ENCODE measurements around the gene PRKAR2A.

PRKAR2A gene

GRCh38 chr3:48847504-48848423, at the start of gene PRKAR2A:
Gene PRKAR2A (minus strand): TSS chr3:48847874. CDS start chr3:48847596, 278 bp downstream.
- peaks cover 0 to 4% of the 10 kb centered on the region in 2 donors for H3K36me3 ChIP-seq (ENCODE audit: control insufficient read depth in 2 of 2, insufficient read depth in 2 of 2, low read length in 2 of 2)
- H3K9ac ChIP-seq (ENCODE audit: low read length in 2 of 2): peak within 1 kb of the TSS; percentile 81 to 89
- H3K9me3 ChIP-seq (ENCODE audit: control insufficient read depth in 2 of 2, low read length in 2 of 2): no peaks in the 10 kb centered on the region
- peaks cover 18% of the 10 kb centered on the region for H3K4me1 ChIP-seq (ENCODE audit: control insufficient read depth, insufficient read depth, low read length)
- H3K4me3 ChIP-seq (ENCODE audit: low read length in 2 of 2): peak within 1 kb of the TSS; percentile 83 to 84
- no peaks in the 10 kb centered on the region for H3K27me3 ChIP-seq (ENCODE audit: control insufficient read depth in 1 of 2, insufficient read depth in 2 of 2, low read length in 2 of 2)
- peak within 1 kb of the TSS; percentile 90 for H3K27ac ChIP-seq (ENCODE audit: low read length)

GRCh38 chr3:48896936-48897335, 49.3 kb upstream of the PRKAR2A start:
- Histone ChIP-seq H3K4me3 (ENCODE audit: low read length in 2 of 2) (no peak overlapping the region), H3K27me3 (ENCODE audit: control insufficient read depth in 1 of 2, insufficient read depth in 2 of 2, low read length in 2 of 2) (no peaks in the 10 kb centered on the region), H3K4me1 (ENCODE audit: control insufficient read depth, insufficient read depth, low read length) (peaks cover 14% of the 10 kb centered on the region), H3K36me3 (ENCODE audit: control insufficient read depth in 2 of 2, insufficient read depth in 2 of 2, low read length in 2 of 2) (peaks cover 0 to under 1% of the 10 kb centered on the region in 2 donors), H3K9me3 (ENCODE audit: control insufficient read depth in 2 of 2, low read length in 2 of 2) (no peaks in the 10 kb centered on the region), H3K27ac (ENCODE audit: low read length) (no peak overlapping the region), H3K9ac (ENCODE audit: low read length in 2 of 2) (no peak overlapping the region)

- no peak overlapping the region for H3K4me3 ChIP-seq (ENCODE audit: low read length in 2 of 2)
- H3K27me3 ChIP-seq (ENCODE audit: control insufficient read depth in 1 of 2, insufficient read depth in 2 of 2, low read length in 2 of 2): no peaks in the 10 kb centered on the region
- peaks cover 14% of the 10 kb centered on the region for H3K4me1 ChIP-seq (ENCODE audit: control insufficient read depth, insufficient read depth, low read length)
- no peak overlapping the region for H3K27ac ChIP-seq (ENCODE audit: low read length)
- no peaks in the 10 kb centered on the region for H3K9me3 ChIP-seq (ENCODE audit: control insufficient read depth in 2 of 2, low read length in 2 of 2)
- H3K36me3 ChIP-seq (ENCODE audit: control insufficient read depth in 2 of 2, insufficient read depth in 2 of 2, low read length in 2 of 2): peaks cover 0 to 8% of the 10 kb centered on the region in 2 donors
- no peak overlapping the region for H3K9ac ChIP-seq (ENCODE audit: low read length in 2 of 2)
These were observed 46.8 kb upstream of the PRKAR2A start for GRCh38 chr3:48894516-48894915.

GRCh38 chr3:48891606-48892005, 43.9 kb upstream of the PRKAR2A start:
- peaks cover 0 to 10% of the 10 kb centered on the region in 2 donors for H3K36me3 ChIP-seq (ENCODE audit: control insufficient read depth in 2 of 2, insufficient read depth in 2 of 2, low read length in 2 of 2)
- H3K27me3 ChIP-seq (ENCODE audit: control insufficient read depth in 1 of 2, insufficient read depth in 2 of 2, low read length in 2 of 2): no peaks in the 10 kb centered on the region
- H3K27ac ChIP-seq (ENCODE audit: low read length): no peak overlapping the region
- no peaks in the 10 kb centered on the region for H3K4me1 ChIP-seq (ENCODE audit: control insufficient read depth, insufficient read depth, low read length)
- no peaks in the 10 kb centered on the region for H3K9me3 ChIP-seq (ENCODE audit: control insufficient read depth in 2 of 2, low read length in 2 of 2)
- no peak overlapping the region for H3K4me3 ChIP-seq (ENCODE audit: low read length in 2 of 2)
- no peak overlapping the region for H3K9ac ChIP-seq (ENCODE audit: low read length in 2 of 2)

GRCh38 chr3:48885753-48886152, 38.1 kb upstream of the PRKAR2A start:
- Histone ChIP-seq H3K36me3 (ENCODE audit: control insufficient read depth in 2 of 2, insufficient read depth in 2 of 2, low read length in 2 of 2) (peaks cover 6 to 15% of the 10 kb centered on the region in 2 donors), H3K9me3 (ENCODE audit: control insufficient read depth in 2 of 2, low read length in 2 of 2) (no peaks in the 10 kb centered on the region), H3K9ac (ENCODE audit: low read length in 2 of 2) (no peak overlapping the region), H3K27me3 (ENCODE audit: control insufficient read depth in 1 of 2, insufficient read depth in 2 of 2, low read length in 2 of 2) (no peaks in the 10 kb centered on the region), H3K4me1 (ENCODE audit: control insufficient read depth, insufficient read depth, low read length) (no peaks in the 10 kb centered on the region), H3K4me3 (ENCODE audit: low read length in 2 of 2) (no peak overlapping the region), H3K27ac (ENCODE audit: low read length) (no peak overlapping the region)

- Histone ChIP-seq H3K27me3 (ENCODE audit: control insufficient read depth in 1 of 2, insufficient read depth in 2 of 2, low read length in 2 of 2) (no peaks in the 10 kb centered on the region), H3K9ac (ENCODE audit: low read length in 2 of 2) (no peak overlapping the region), H3K27ac (ENCODE audit: low read length) (no peak overlapping the region), H3K9me3 (ENCODE audit: control insufficient read depth in 2 of 2, low read length in 2 of 2) (no peaks in the 10 kb centered on the region), H3K4me1 (ENCODE audit: control insufficient read depth, insufficient read depth, low read length) (no peaks in the 10 kb centered on the region), H3K4me3 (ENCODE audit: low read length in 2 of 2) (no peak overlapping the region), H3K36me3 (ENCODE audit: control insufficient read depth in 2 of 2, insufficient read depth in 2 of 2, low read length in 2 of 2) (peaks cover 6 to 13% of the 10 kb centered on the region in 2 donors)
These were observed 34.0 kb upstream of the PRKAR2A start for GRCh38 chr3:48881652-48882114.

GRCh38 chr3:48881006-48881405, 33.3 kb upstream of the PRKAR2A start:
- Histone ChIP-seq H3K4me3 (ENCODE audit: low read length in 2 of 2) (no peak overlapping the region), H3K9me3 (ENCODE audit: control insufficient read depth in 2 of 2, low read length in 2 of 2) (no peaks in the 10 kb centered on the region), H3K27ac (ENCODE audit: low read length) (no peak overlapping the region), H3K9ac (ENCODE audit: low read length in 2 of 2) (no peak overlapping the region), H3K27me3 (ENCODE audit: control insufficient read depth in 1 of 2, insufficient read depth in 2 of 2, low read length in 2 of 2) (no peaks in the 10 kb centered on the region), H3K36me3 (ENCODE audit: control insufficient read depth in 2 of 2, insufficient read depth in 2 of 2, low read length in 2 of 2) (peaks cover 6 to 13% of the 10 kb centered on the region in 2 donors), H3K4me1 (ENCODE audit: control insufficient read depth, insufficient read depth, low read length) (no peaks in the 10 kb centered on the region)

- no peak overlapping the region for H3K27ac ChIP-seq (ENCODE audit: low read length)
- no peaks in the 10 kb centered on the region for H3K9me3 ChIP-seq (ENCODE audit: control insufficient read depth in 2 of 2, low read length in 2 of 2)
- H3K36me3 ChIP-seq (ENCODE audit: control insufficient read depth in 2 of 2, insufficient read depth in 2 of 2, low read length in 2 of 2): peaks cover 6 to 9% of the 10 kb centered on the region in 2 donors
- no peak overlapping the region for H3K9ac ChIP-seq (ENCODE audit: low read length in 2 of 2)
- no peaks in the 10 kb centered on the region for H3K27me3 ChIP-seq (ENCODE audit: control insufficient read depth in 1 of 2, insufficient read depth in 2 of 2, low read length in 2 of 2)
- H3K4me3 ChIP-seq (ENCODE audit: low read length in 2 of 2): no peak overlapping the region
- H3K4me1 ChIP-seq (ENCODE audit: control insufficient read depth, insufficient read depth, low read length): no peaks in the 10 kb centered on the region
These were observed 32.3 kb upstream of the PRKAR2A start for GRCh38 chr3:48879994-48880377.

GRCh38 chr3:48879307-48879993, 31.8 kb upstream of the PRKAR2A start:
- Histone ChIP-seq H3K36me3 (ENCODE audit: control insufficient read depth in 2 of 2, insufficient read depth in 2 of 2, low read length in 2 of 2) (peaks cover 6 to 9% of the 10 kb centered on the region in 2 donors), H3K4me3 (ENCODE audit: low read length in 2 of 2) (no peak overlapping the region), H3K27ac (ENCODE audit: low read length) (no peak overlapping the region), H3K4me1 (ENCODE audit: control insufficient read depth, insufficient read depth, low read length) (no peaks in the 10 kb centered on the region), H3K27me3 (ENCODE audit: control insufficient read depth in 1 of 2, insufficient read depth in 2 of 2, low read length in 2 of 2) (no peaks in the 10 kb centered on the region), H3K9ac (ENCODE audit: low read length in 2 of 2) (no peak overlapping the region), H3K9me3 (ENCODE audit: control insufficient read depth in 2 of 2, low read length in 2 of 2) (no peaks in the 10 kb centered on the region)

GRCh38 chr3:48877671-48878070, 30.0 kb upstream of the PRKAR2A start:
- Histone ChIP-seq H3K4me1 (ENCODE audit: control insufficient read depth, insufficient read depth, low read length) (no peaks in the 10 kb centered on the region), H3K36me3 (ENCODE audit: control insufficient read depth in 2 of 2, insufficient read depth in 2 of 2, low read length in 2 of 2) (peaks cover 5 to 6% of the 10 kb centered on the region in 2 donors)

More at GRCh38 chr3:48877671-48878070, 30.0 kb upstream of the PRKAR2A start:
- no peak overlapping the region for H3K9ac ChIP-seq (ENCODE audit: low read length in 2 of 2)
- no peak overlapping the region for H3K4me3 ChIP-seq (ENCODE audit: low read length in 2 of 2)
- H3K27me3 ChIP-seq (ENCODE audit: control insufficient read depth in 1 of 2, insufficient read depth in 2 of 2, low read length in 2 of 2): no peaks in the 10 kb centered on the region
- H3K9me3 ChIP-seq (ENCODE audit: control insufficient read depth in 2 of 2, low read length in 2 of 2): no peaks in the 10 kb centered on the region
- no peak overlapping the region for H3K27ac ChIP-seq (ENCODE audit: low read length)
